GM23338 (cell line): ENCODE data around the gene KIF1C. TPM values are rescaled to one million over a fixed set of nuclear protein-coding genes. Genes with fewer than 3 reads are reported as not detected.

Experiments used
- ATAC-seq: fragments of 200-7000 bp; cut with Tn5 transposase; 3 replicates; pipeline ENCODE4 v1.9.1; 2020
- DNase-seq: peaks from one replicate; pipeline ENCODE4 v3.0.0-alpha.2; 2015; ENCODE audit warnings: low spot score
- H2AFZ ChIP-seq: fragments of 200-600 bp; sonication (generic); 2 replicates; pipeline ENCODE4 v1.8.0; 2016; ENCODE audit warnings: antibody characterized with exemption, mild to moderate bottlenecking, moderate library complexity
- H3F3A ChIP-seq: fragments of 200-600 bp; sonication (generic); replicated peaks from 2 replicates; pipeline ENCODE4 v1.8.0; 2017; ENCODE audit warnings: antibody characterized with exemption, mixed run types, low read depth
- H3K27ac ChIP-seq: fragments of 200-600 bp; sonication (generic); 2 replicates; pipeline ENCODE4 v1.6.1; 2016; ENCODE audit warnings: low read depth
- H3K27me3 ChIP-seq: fragments of 200-600 bp; sonication (generic); 2 replicates; pipeline ENCODE4 v1.8.0; 2016; ENCODE audit warnings: mild to moderate bottlenecking, mixed run types, moderate library complexity; ENCODE audit not compliant: insufficient read depth
- H3K36me3 ChIP-seq: fragments of 200-600 bp; sonication (generic); 2 replicates; pipeline ENCODE4 v1.8.0; 2016; ENCODE audit warnings: mild to moderate bottlenecking; ENCODE audit not compliant: insufficient read depth
- H3K4me1 ChIP-seq: fragments of 200-600 bp; sonication (generic); 2 replicates; pipeline ENCODE4 v1.8.0; 2016; ENCODE audit warnings: mild to moderate bottlenecking, moderate library complexity; ENCODE audit not compliant: insufficient read depth
- H3K4me2 ChIP-seq: fragments of 200-600 bp; sonication (generic); 2 replicates; pipeline ENCODE4 v1.7.1; 2017; ENCODE audit warnings: mixed run types
- H3K4me3 ChIP-seq: fragments of 200-600 bp; sonication (generic); 2 replicates; pipeline ENCODE4 v1.6.1; 2016; ENCODE audit warnings: mixed run types
- H3K79me2 ChIP-seq: fragments of 200-600 bp; sonication (generic); replicated peaks from 2 replicates; pipeline ENCODE4 v1.8.0; 2017; ENCODE audit warnings: mild to moderate bottlenecking; ENCODE audit not compliant: insufficient read depth
- H3K9me2 ChIP-seq: fragments of 200-600 bp; sonication (generic); 2 replicates; pipeline ENCODE4 v1.8.0; 2017; ENCODE audit not compliant: insufficient read depth
- H4K20me1 ChIP-seq: fragments of 200-600 bp; sonication (generic); replicated peaks from 2 replicates; pipeline ENCODE4 v1.8.0; 2017; ENCODE audit warnings: mild to moderate bottlenecking; ENCODE audit not compliant: insufficient read depth
- H3K27ac Mint-ChIP-seq: 2 replicates; pipeline ENCODE4 v1.8.0; 2020; ENCODE audit warnings: inconsistent platforms, mild to moderate bottlenecking, moderate library complexity, mixed read lengths
- H3K27me3 Mint-ChIP-seq: 3 replicates; pipeline ENCODE4 v1.8.0; 2022; ENCODE audit warnings: low read depth, mild to moderate bottlenecking, moderate library complexity, mixed read lengths, inconsistent platforms; ENCODE audit not compliant: insufficient read depth, poor library complexity
- H3K36me3 Mint-ChIP-seq: 3 replicates; pipeline ENCODE4 v1.8.0; 2021; ENCODE audit warnings: low read depth, mild to moderate bottlenecking, inconsistent platforms, moderate library complexity, mixed read lengths
- H3K4me1 Mint-ChIP-seq: 3 replicates; pipeline ENCODE4 v1.8.0; 2020; ENCODE audit warnings: mild to moderate bottlenecking, inconsistent platforms, mixed read lengths
- H3K4me3 Mint-ChIP-seq: 3 replicates; pipeline ENCODE4 v1.8.0; 2021; ENCODE audit warnings: moderate library complexity, mild to moderate bottlenecking, inconsistent platforms, mixed read lengths
- H3K9me3 Mint-ChIP-seq: 3 replicates; pipeline ENCODE4 v1.8.0; 2020; ENCODE audit warnings: moderate library complexity, mild to moderate bottlenecking, inconsistent platforms, mixed read lengths
- CREB1 ChIP-seq: fragments of 250-450 bp; sonication (Bioruptor Pico); IDR thresholded peaks from 2 replicates; pipeline ENCODE4 v1.5.0; 2020; ENCODE audit warnings: low read depth, mild to moderate bottlenecking, moderate library complexity
- CTCF ChIP-seq, 2 experiments: fragments of 200-600 bp in 1 of 2; sonication (generic) in 1 of 2; conservative IDR thresholded peaks; 2 replicates each; pipeline versions ENCODE4 v1.5.1 to v1.6.1; 2016 to 2017; ENCODE audit warnings: antibody characterized with exemption in 2 of 2, low read depth in 2 of 2, mild to moderate bottlenecking in 2 of 2, moderate library complexity in 1 of 2
- ETS1 ChIP-seq: IDR thresholded peaks from 2 replicates; pipeline ENCODE4 v1.6.1; 2016; ENCODE audit warnings: antibody characterized with exemption
- EZH2 ChIP-seq: fragments of 200-600 bp; sonication (generic); IDR thresholded peaks from one replicate; pipeline ENCODE4 v1.8.0; 2017; ENCODE audit warnings: antibody characterized with exemption, mild to moderate bottlenecking, low read depth; ENCODE audit not compliant: unreplicated experiment
- EZH2phosphoT487 ChIP-seq: fragments of 200-600 bp; sonication (generic); IDR thresholded peaks from one replicate; pipeline ENCODE4 v1.8.1; 2018; ENCODE audit warnings: antibody characterized with exemption; ENCODE audit not compliant: unreplicated experiment
- JUNB ChIP-seq: IDR thresholded peaks from one replicate; pipeline ENCODE4 v1.6.1; 2016; ENCODE audit warnings: antibody characterized with exemption; ENCODE audit not compliant: unreplicated experiment
- NANOG ChIP-seq: IDR thresholded peaks from 2 replicates; pipeline ENCODE4 v1.6.1; 2016; ENCODE audit warnings: antibody characterized with exemption, borderline replicate concordance
- POLR2AphosphoS5 ChIP-seq: IDR thresholded peaks from 2 replicates; pipeline ENCODE4 v1.6.1; 2016; ENCODE audit warnings: antibody characterized with exemption, low read depth
- STAT1 ChIP-seq: IDR thresholded peaks from one replicate; pipeline ENCODE4 v1.6.1; 2016; ENCODE audit warnings: antibody characterized with exemption; ENCODE audit not compliant: unreplicated experiment
- ZNF114 ChIP-seq: fragments of 250-450 bp; sonication (Bioruptor Pico); IDR thresholded peaks from 2 replicates; pipeline ENCODE4 v1.5.0; 2020; ENCODE audit warnings: mild to moderate bottlenecking, moderate library complexity
- ZNF331 ChIP-seq: fragments of 250-450 bp; sonication (Bioruptor Pico); IDR thresholded peaks from 2 replicates; pipeline ENCODE4 v1.5.0; 2020; ENCODE audit warnings: low read depth, mild to moderate bottlenecking, moderate library complexity
- polyA plus RNA-seq: library from polyadenylated mRNA; unstranded; fragments of >200 nt; fragmentation: Nextera tagmentation; extraction: Ambion mirVana; gene quantifications from 2 replicates; pipeline ENCODE4 v1.2.1, GENCODE V29; 2016
- total RNA-seq: library from RNA; depleted of rRNA; stranded (reverse); fragments of >200 nt; shearing (Covaris generic); gene quantifications from 2 replicates; pipeline ENCODE4 v1.2.3, GENCODE V29; 2014

KIF1C gene
- total and polyA plus RNA-seq, 2 experiments from 2014 or later, result 13.5 to 61.4 TPM

GRCh38 chr17:4959261-4959965 is 38.3 kb upstream of the KIF1C start:
- ATAC-seq, result no peak; the same call in 2 of the 3 replicates
- no peak for DNase-seq
- peaks cover 42% of the 10 kb centered on the region for H3K36me3 Mint-ChIP-seq
- H3K4me1 Mint-ChIP-seq, result peaks cover 20% of the 10 kb centered on the region
- no peak overlapping the region for H3K27ac Mint-ChIP-seq
- Histone ChIP-seq H3K4me3 (no peak overlapping the region), H3K27me3 (no peaks in the 10 kb centered on the region), H3K36me3 (no peaks in the 10 kb centered on the region), H3K9me2 (no peaks in the 10 kb centered on the region), H3K79me2 (peaks cover 4% of the 10 kb centered on the region), H3K4me2 (no peak overlapping the region), H3F3A (no peaks in the 10 kb centered on the region), H3K4me1 (peaks cover 15% of the 10 kb centered on the region), H4K20me1 (no peaks in the 10 kb centered on the region; the same call in none of the 2 replicates), H3K27ac (no peak overlapping the region), H2AFZ (no peak overlapping the region)
- no peak overlapping the region for H3K4me3 Mint-ChIP-seq
- peaks cover 14% of the 10 kb centered on the region for H3K27me3 Mint-ChIP-seq
- TF ChIP-seq ZNF331 (CRISPR knock-in tag), result no peak
- no peak for TF ChIP-seq NANOG
- TF ChIP-seq POLR2AphosphoS5, result no peak
- peaks cover 6% of the 10 kb centered on the region; the same call in 2 of the 3 replicates for H3K9me3 Mint-ChIP-seq

- Histone ChIP-seq H3K27ac (peak overlapping the region; percentile 78; the same call in 1 of the 2 replicates), H3K36me3 (no peaks in the 10 kb centered on the region; the same call in 1 of the 2 replicates), H3K4me3 (no peak overlapping the region), H3K27me3 (no peaks in the 10 kb centered on the region), H2AFZ (no peak overlapping the region), H3F3A (no peaks in the 10 kb centered on the region; the same call in 1 of the 2 replicates), H3K79me2 (peaks cover 13% of the 10 kb centered on the region), H4K20me1 (no peaks in the 10 kb centered on the region; the same call in none of the 2 replicates), H3K9me2 (no peaks in the 10 kb centered on the region), H3K4me1 (peaks cover 15% of the 10 kb centered on the region), H3K4me2 (peak overlapping the region; percentile 65)
- ATAC-seq (peak; percentile 54), DNase-seq (peak; percentile 55)
- H3K27ac Mint-ChIP-seq, result no peak overlapping the region
- H3K27me3 Mint-ChIP-seq, result peaks cover 18% of the 10 kb centered on the region
- H3K4me1 Mint-ChIP-seq, result peaks cover 20% of the 10 kb centered on the region
- peaks cover 51% of the 10 kb centered on the region for H3K36me3 Mint-ChIP-seq
- no peak overlapping the region; the same call in 2 of the 3 replicates for H3K4me3 Mint-ChIP-seq
- peaks cover 12% of the 10 kb centered on the region for H3K9me3 Mint-ChIP-seq
- TF ChIP-seq NANOG (no peak), EZH2 (no peak), EZH2phosphoT487 (no peak), ZNF114 (CRISPR knock-in tag) (no peak), CTCF (conservative IDR thresholded peaks at IDR 0.05; ENCODE audit: low read depth in 2 of 2) (no peak), ZNF331 (CRISPR knock-in tag) (no peak), CREB1 (CRISPR knock-in tag) (no peak), ETS1 (no peak), STAT1 (no peak), POLR2AphosphoS5 (no peak), JUNB (no peak)
Observed at GRCh38 chr17:4960279-4960922, 37.3 kb upstream of the KIF1C start.
